Large intestine (tissue), 3 donors: ENCODE results near the gene BRD8. TPM values are rescaled to one million over a fixed set of nuclear protein-coding genes. Genes with fewer than 3 reads are reported as not detected.
"Not testable (repeated sequence)": the region's sequence is repeated elsewhere in the genome, so short reads cannot be mapped to it uniquely, and the experiment has no call there.

Experiments
- DNase-seq, 2 donors: peaks; one replicate each; pipeline versions ENCODE4 v3.0.0 to v3.0.0-alpha.2; 2013
- H3K27ac ChIP-seq: one replicate; pipeline ENCODE4 v1.5.1; 2013; ENCODE audit warnings: low read length
- H3K27me3 ChIP-seq: 2 replicates; pipeline ENCODE4 v1.6.1; 2013; ENCODE audit warnings: low read length; ENCODE audit not compliant: control insufficient read depth, insufficient read depth
- H3K36me3 ChIP-seq: 2 replicates; pipeline ENCODE4 v1.6.1; 2013; ENCODE audit warnings: low read length; ENCODE audit not compliant: control insufficient read depth, insufficient read depth
- H3K4me1 ChIP-seq: one replicate; pipeline ENCODE4 v1.6.1; 2013; ENCODE audit warnings: low read length; ENCODE audit not compliant: control insufficient read depth, insufficient read depth
- H3K4me3 ChIP-seq: one replicate; pipeline ENCODE4 v1.5.1; 2013; ENCODE audit warnings: low read length
- H3K9me3 ChIP-seq: one replicate; pipeline ENCODE4 v1.6.1; 2013; ENCODE audit warnings: mild to moderate bottlenecking, low read depth, low read length, moderate library complexity; ENCODE audit not compliant: control insufficient read depth
- WGBS: methylation state at CpG from one replicate; pipeline ENCODE4 v1.1.5; 2013; ENCODE audit warnings: low lambda C conversion rate; ENCODE audit not compliant: insufficient coverage; 5-methylcytosine and 5-hydroxymethylcytosine counted together
- polyA plus RNA-seq: library from polyadenylated mRNA; unstranded; fragments of 120-200 nt; gene quantifications from one replicate; pipeline ENCODE4 v1.2.1, GENCODE V29; 2013

BRD8 gene
- polyA plus RNA-seq, 1 donor = 88.3 TPM

GRCh38 chr5:138169124-138169523 lies 9.3 kb downstream of the BRD8 start:
- Histone ChIP-seq H3K4me1 (no peaks in the 10 kb centered on the region), H3K9me3 (no peaks in the 10 kb centered on the region), H3K27ac (no peak overlapping the region), H3K27me3 (no peaks in the 10 kb centered on the region), H3K4me3 (no peak overlapping the region), H3K36me3 (peaks cover 88% of the 10 kb centered on the region)
- DNase-seq = no peak
- WGBS = no CpG with 5 or more reads among the region's 5 CpGs

DNA sequence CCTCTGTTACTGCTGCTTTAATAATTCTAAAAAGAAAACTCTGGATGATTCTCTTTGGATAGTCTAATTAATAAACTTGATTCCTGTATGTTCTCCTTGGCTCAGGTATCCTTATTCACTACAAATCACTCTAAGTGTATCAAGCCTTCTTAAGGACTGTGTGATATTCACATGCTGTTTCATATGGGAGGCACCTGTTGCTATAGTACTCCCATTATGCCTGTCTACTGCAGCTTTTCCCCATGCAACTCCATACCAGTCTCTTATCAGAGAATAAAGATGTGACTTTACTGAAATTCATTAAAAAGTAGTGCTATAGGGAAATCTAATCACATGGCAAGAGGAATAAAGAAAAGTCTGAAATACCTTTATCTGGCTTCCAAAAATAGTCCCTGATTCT lies 14.7 kb downstream of the BRD8 start:
- Histone ChIP-seq H3K36me3 (peaks cover 97% of the 10 kb centered on the region), H3K27ac (no peak overlapping the region)

GRCh38 chr5:138160706-138161105 lies 17.7 kb downstream of the BRD8 start:
- peaks cover 93% of the 10 kb centered on the region for H3K36me3 ChIP-seq
- H3K9me3 ChIP-seq = no peaks in the 10 kb centered on the region
- no peak overlapping the region for H3K4me3 ChIP-seq
- H3K27me3 ChIP-seq = no peaks in the 10 kb centered on the region
- no peaks in the 10 kb centered on the region for H3K4me1 ChIP-seq
- no peak for DNase-seq
- no peak overlapping the region for H3K27ac ChIP-seq
- WGBS = 100% methylated on average over 1 of the region's 4 CpGs

More for the DNA sequence above, 14.7 kb downstream of the BRD8 start:
- Histone ChIP-seq H3K4me3 (no peak overlapping the region), H3K9me3 (no peaks in the 10 kb centered on the region), H3K27me3 (no peaks in the 10 kb centered on the region), H3K4me1 (no peaks in the 10 kb centered on the region)
- no peak for DNase-seq

- DNase-seq = no peak
- 90% methylated on average over 2 of the region's 5 CpGs for WGBS
- H3K4me1 ChIP-seq = no peaks in the 10 kb centered on the region
- peaks cover 83% of the 10 kb centered on the region for H3K36me3 ChIP-seq
- H3K9me3 ChIP-seq = no peaks in the 10 kb centered on the region
- H3K27me3 ChIP-seq = no peaks in the 10 kb centered on the region
- no peak overlapping the region for H3K4me3 ChIP-seq
- no peak overlapping the region for H3K27ac ChIP-seq
These were observed 18.8 kb downstream of the BRD8 start for GRCh38 chr5:138159666-138160065.

DNA sequence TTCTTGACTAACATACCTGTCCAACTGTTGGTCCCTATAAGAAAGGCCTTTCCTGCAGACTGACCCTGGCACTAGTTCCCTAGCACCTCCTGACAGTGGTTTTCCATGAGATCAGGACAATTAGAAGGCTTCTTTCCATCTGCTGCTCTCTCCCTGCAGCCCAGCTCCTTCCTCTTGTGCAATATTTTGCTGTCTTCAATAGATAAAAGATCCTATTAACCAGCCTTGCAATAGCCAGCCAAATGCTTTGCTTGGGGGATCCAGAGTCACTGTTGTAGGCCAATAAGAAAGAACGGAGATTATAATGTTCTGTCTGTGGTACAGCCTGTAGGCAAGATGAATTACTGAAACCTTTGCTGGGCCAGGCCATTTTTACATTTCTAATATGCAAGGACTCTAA lies 20.8 kb downstream of the BRD8 start:
- Histone ChIP-seq H3K4me3 (no peak overlapping the region), H3K4me1 (no peaks in the 10 kb centered on the region), H3K27me3 (no peaks in the 10 kb centered on the region), H3K27ac (no peak overlapping the region), H3K36me3 (peaks cover 62% of the 10 kb centered on the region), H3K9me3 (no peaks in the 10 kb centered on the region)
- WGBS = no CpG with 5 or more reads among the region's 1 CpG
- no peak for DNase-seq

- WGBS = no CpG with 5 or more reads among the region's 9 CpGs
- not testable (repeated sequence) for H3K27ac ChIP-seq
- peaks cover 46% of the 10 kb centered on the region for H3K36me3 ChIP-seq
These were observed 22.5 kb downstream of the BRD8 start for GRCh38 chr5:138155977-138156376.

DNA sequence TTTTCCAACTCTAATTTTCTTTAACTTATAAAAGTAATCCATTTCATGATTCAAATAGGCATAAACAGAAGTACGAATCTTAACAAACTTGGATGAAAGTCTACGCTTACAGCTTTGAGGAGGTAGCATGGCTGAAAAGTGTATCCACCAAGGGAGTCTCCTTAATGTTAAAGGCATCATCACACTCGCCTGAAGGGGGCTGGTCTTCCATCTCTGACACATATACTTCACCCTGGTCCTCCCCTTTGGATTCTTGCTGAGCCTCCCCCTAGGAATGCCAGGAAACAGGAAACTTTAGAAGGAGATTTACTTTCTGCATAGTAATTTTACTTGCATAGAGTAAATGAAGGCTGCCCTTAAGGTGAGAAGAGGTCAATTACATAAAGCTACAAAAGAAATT lies 28.9 kb downstream of the BRD8 start:
- H3K27me3 ChIP-seq = no peaks in the 10 kb centered on the region
- no peaks in the 10 kb centered on the region for H3K4me1 ChIP-seq
- no CpG with 5 or more reads among the region's 3 CpGs for WGBS
- H3K9me3 ChIP-seq = no peaks in the 10 kb centered on the region
- H3K4me3 ChIP-seq = no peak overlapping the region
- no peak for DNase-seq
- no peaks in the 10 kb centered on the region for H3K36me3 ChIP-seq
- no peak overlapping the region for H3K27ac ChIP-seq

More at GRCh38 chr5:138155977-138156376, 22.5 kb downstream of the BRD8 start:
- DNase-seq, H3K9me3 ChIP-seq, H3K4me3 ChIP-seq, H3K27me3 ChIP-seq, H3K4me1 ChIP-seq: not testable (repeated sequence)

DNA sequence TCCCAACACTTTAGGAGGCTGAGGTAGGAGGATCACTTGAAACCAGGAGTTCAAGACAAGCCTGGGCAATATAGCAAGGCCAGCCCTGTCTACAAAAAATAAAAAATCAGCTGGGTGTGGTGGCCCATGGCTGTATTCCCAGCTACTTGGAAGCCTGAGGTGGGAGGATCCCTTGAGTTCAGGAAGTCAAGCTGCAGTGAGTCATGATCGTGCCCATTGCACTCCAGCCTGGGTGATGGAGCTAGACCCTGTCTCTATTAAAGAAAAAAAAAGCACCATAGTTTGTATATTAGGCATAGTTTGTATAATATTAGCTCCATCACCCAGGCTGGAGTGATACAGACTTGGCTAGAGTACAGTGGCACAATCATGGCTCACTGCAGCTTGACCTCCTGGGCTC lies 29.6 kb downstream of the BRD8 start:
- H3K36me3 ChIP-seq = no peaks in the 10 kb centered on the region
- no peaks in the 10 kb centered on the region for H3K27me3 ChIP-seq
- H3K4me3 ChIP-seq = no peak overlapping the region
- H3K9me3 ChIP-seq = no peaks in the 10 kb centered on the region
- DNase-seq = no peak
- H3K4me1 ChIP-seq = no peaks in the 10 kb centered on the region
- WGBS = no CpG with 5 or more reads among the region's 1 CpG
- no peak overlapping the region for H3K27ac ChIP-seq

- DNase-seq, H3K36me3 ChIP-seq, H3K9me3 ChIP-seq, H3K27me3 ChIP-seq, H3K27ac ChIP-seq, H3K4me1 ChIP-seq, H3K4me3 ChIP-seq: not testable (repeated sequence)
- whole genome bisulfite sequencing = 100% methylated on average over 1 of the region's 6 CpGs
These were observed 34.9 kb downstream of the BRD8 start for GRCh38 chr5:138143578-138143977.

- H3K4me3 ChIP-seq = no peak overlapping the region
- no peaks in the 10 kb centered on the region for H3K36me3 ChIP-seq
- no peak for DNase-seq
- no peaks in the 10 kb centered on the region for H3K27me3 ChIP-seq
- H3K9me3 ChIP-seq = no peaks in the 10 kb centered on the region
- H3K27ac ChIP-seq = no peak overlapping the region
- WGBS = no CpG with 5 or more reads among the region's 1 CpG
- H3K4me1 ChIP-seq = no peaks in the 10 kb centered on the region
These were observed 36.7 kb downstream of the BRD8 start for GRCh38 chr5:138141734-138142133.

- WGBS = no CpG with 5 or more reads among the region's 4 CpGs
- H3K27me3 ChIP-seq = no peaks in the 10 kb centered on the region
- H3K9me3 ChIP-seq = no peaks in the 10 kb centered on the region
- H3K36me3 ChIP-seq = no peaks in the 10 kb centered on the region
- no peak overlapping the region for H3K4me3 ChIP-seq
- no peak overlapping the region for H3K27ac ChIP-seq
- DNase-seq = no peak
- no peaks in the 10 kb centered on the region for H3K4me1 ChIP-seq
These were observed 38.2 kb downstream of the BRD8 start for GRCh38 chr5:138140268-138140667.
